GM23248 (cell line): ENCODE data around the gene C1RL. TPM values are rescaled to one million over a fixed set of nuclear protein-coding genes. Genes with fewer than 3 reads are reported as not detected.

Experiments used
- DNase-seq: peaks from one replicate; pipeline ENCODE4 v3.0.0-alpha.2; 2015
- H2AFZ ChIP-seq: fragments of 200-600 bp; sonication (generic); 2 replicates; pipeline ENCODE4 v1.6.1; 2016; ENCODE audit warnings: antibody characterized with exemption
- H3F3A ChIP-seq: fragments of 200-600 bp; sonication (generic); 2 replicates; pipeline ENCODE4 v1.6.1; 2016; ENCODE audit warnings: mild to moderate bottlenecking, antibody characterized with exemption, mixed run types; ENCODE audit not compliant: insufficient read depth
- H3K27ac ChIP-seq: fragments of 200-600 bp; sonication (generic); 2 replicates; pipeline ENCODE4 v1.5.1; 2016; ENCODE audit warnings: mild to moderate bottlenecking
- H3K27me3 ChIP-seq: fragments of 200-600 bp; sonication (generic); replicated peaks from 2 replicates; pipeline ENCODE4 v1.6.1; 2016; ENCODE audit warnings: mild to moderate bottlenecking; ENCODE audit not compliant: insufficient read depth
- H3K36me3 ChIP-seq: fragments of 200-600 bp; sonication (generic); 2 replicates; pipeline ENCODE4 v1.6.1; 2016; ENCODE audit warnings: low read depth, mild to moderate bottlenecking
- H3K4me1 ChIP-seq: fragments of 200-600 bp; sonication (generic); 2 replicates; pipeline ENCODE4 v1.6.1; 2016; ENCODE audit warnings: mild to moderate bottlenecking; ENCODE audit not compliant: insufficient read depth
- H3K4me2 ChIP-seq: fragments of 200-600 bp; sonication (generic); one replicate; pipeline ENCODE4 v1.6.1; 2016; ENCODE audit warnings: mild to moderate bottlenecking; ENCODE audit not compliant: unreplicated experiment
- H3K4me3 ChIP-seq: fragments of 200-600 bp; sonication (generic); 2 replicates; pipeline ENCODE4 v1.5.1; 2016; ENCODE audit warnings: mild to moderate bottlenecking
- H3K79me2 ChIP-seq: fragments of 200-600 bp; sonication (generic); 2 replicates; pipeline ENCODE4 v1.6.1; 2016; ENCODE audit warnings: mild to moderate bottlenecking; ENCODE audit not compliant: insufficient read depth
- H3K9ac ChIP-seq: fragments of 200-600 bp; sonication (generic); 2 replicates; pipeline ENCODE4 v1.6.1; 2016; ENCODE audit warnings: mild to moderate bottlenecking
- H3K9me2 ChIP-seq: fragments of 200-600 bp; sonication (generic); 2 replicates; pipeline ENCODE4 v1.6.1; 2016; ENCODE audit warnings: mixed run types, mild to moderate bottlenecking, moderate library complexity; ENCODE audit not compliant: insufficient read depth
- H3K9me3 ChIP-seq: fragments of 200-600 bp; sonication (generic); one replicate; pipeline ENCODE4 v1.6.1; 2017; ENCODE audit warnings: low read depth
- H4K20me1 ChIP-seq: fragments of 200-600 bp; sonication (generic); 2 replicates; pipeline ENCODE4 v1.6.0; 2016; ENCODE audit not compliant: insufficient read depth
- EZH2 ChIP-seq: fragments of 200-600 bp; sonication (generic); IDR thresholded peaks from 2 replicates; pipeline ENCODE4 v1.6.1; 2018; ENCODE audit warnings: antibody characterized with exemption, mild to moderate bottlenecking; ENCODE audit not compliant: insufficient read depth, poor library complexity, severe bottlenecking
- EZH2phosphoT487 ChIP-seq: fragments of 200-600 bp; sonication (generic); IDR thresholded peaks from 2 replicates; pipeline ENCODE4 v1.6.1; 2018; ENCODE audit warnings: antibody characterized with exemption, moderate library complexity, mild to moderate bottlenecking, low read depth; ENCODE audit not compliant: insufficient read depth
- WGBS, 2 experiments: methylation state at CpG; one replicate each; pipeline ENCODE4 v1.1.6; 2015 to 2017; ENCODE audit warnings: low lambda C conversion rate in 2 of 2, low coverage in 1 of 2; ENCODE audit errors: missing lambda C conversion rate in 2 of 2; 5-methylcytosine and 5-hydroxymethylcytosine counted together
- in situ Hi-C: fragments of 300-500 bp; cut with MboI; formaldehyde crosslinking; loops from 2 replicates; pipeline ENCODE4 v1.15.0; 2020
- polyA plus RNA-seq: library from polyadenylated mRNA; unstranded; fragments of >200 nt; fragmentation: Nextera tagmentation; extraction: Ambion mirVana; gene quantifications from 2 replicates; pipeline ENCODE4 v1.2.1, GENCODE V29; 2016
- total RNA-seq: library from RNA; depleted of rRNA; stranded (reverse); fragments of >200 nt; shearing (Covaris generic); gene quantifications from 2 replicates; pipeline ENCODE4 v1.2.3, GENCODE V29; 2014

The C1RL gene
- total and polyA plus RNA-seq, 2 experiments from 2014 or later: 14.3 to 22.2 TPM

- Histone ChIP-seq H3K4me3 (peak overlapping the region; percentile 75), H3K27me3 (no peaks in the 10 kb centered on the region), H3K27ac (no peak overlapping the region), H3F3A (peaks cover 25% of the 10 kb centered on the region), H3K9me3 (no peaks in the 10 kb centered on the region), H3K4me1 (peaks cover 22% of the 10 kb centered on the region), H4K20me1 (no peaks in the 10 kb centered on the region), H3K79me2 (no peaks in the 10 kb centered on the region), H3K4me2 (peak overlapping the region; percentile 85), H2AFZ (peak overlapping the region; percentile 75), H3K9ac (peak overlapping the region; percentile 67), H3K9me2 (no peaks in the 10 kb centered on the region), H3K36me3 (no peaks in the 10 kb centered on the region)
- WGBS, 2 experiments: 3 to 6% methylated on average over 7 to 10 of the region's 10 CpGs
- in situ Hi-C loops: no loop called here
- TF ChIP-seq EZH2 (no peak), EZH2phosphoT487 (no peak)
- DNase-seq: peak; percentile 43
Observed at GRCh38 chr12:7091660-7092228, 17.3 kb downstream of the C1RL start.

- no peak overlapping the region for H3K27ac ChIP-seq
- WGBS, 2 experiments: 35 to 40% methylated on average over 7 of the region's 7 CpGs
- no peaks in the 10 kb centered on the region for H3K79me2 ChIP-seq
- peaks cover 22% of the 10 kb centered on the region for H3K4me1 ChIP-seq
- no peaks in the 10 kb centered on the region for H4K20me1 ChIP-seq
- TF ChIP-seq EZH2 (no peak), EZH2phosphoT487 (no peak)
- H3K27me3 ChIP-seq: no peaks in the 10 kb centered on the region
- H3K9me3 ChIP-seq: no peaks in the 10 kb centered on the region
- in situ Hi-C loops: no loop called here
- peaks cover 25% of the 10 kb centered on the region for H3F3A ChIP-seq
- peak overlapping the region; percentile 67 for H3K9ac ChIP-seq
- no peak for DNase-seq
- H3K36me3 ChIP-seq: no peaks in the 10 kb centered on the region
- H2AFZ ChIP-seq: 0 out of 2 replicates have a peak overlapping the region, but pooled peaks have one; percentile 75
- H3K9me2 ChIP-seq: no peaks in the 10 kb centered on the region
- peak overlapping the region; percentile 85 for H3K4me2 ChIP-seq
- peak overlapping the region; percentile 75; the same call in 1 of the 2 replicates for H3K4me3 ChIP-seq
Observed at GRCh38 chr12:7091171-7091570, 17.8 kb downstream of the C1RL start.

DNA sequence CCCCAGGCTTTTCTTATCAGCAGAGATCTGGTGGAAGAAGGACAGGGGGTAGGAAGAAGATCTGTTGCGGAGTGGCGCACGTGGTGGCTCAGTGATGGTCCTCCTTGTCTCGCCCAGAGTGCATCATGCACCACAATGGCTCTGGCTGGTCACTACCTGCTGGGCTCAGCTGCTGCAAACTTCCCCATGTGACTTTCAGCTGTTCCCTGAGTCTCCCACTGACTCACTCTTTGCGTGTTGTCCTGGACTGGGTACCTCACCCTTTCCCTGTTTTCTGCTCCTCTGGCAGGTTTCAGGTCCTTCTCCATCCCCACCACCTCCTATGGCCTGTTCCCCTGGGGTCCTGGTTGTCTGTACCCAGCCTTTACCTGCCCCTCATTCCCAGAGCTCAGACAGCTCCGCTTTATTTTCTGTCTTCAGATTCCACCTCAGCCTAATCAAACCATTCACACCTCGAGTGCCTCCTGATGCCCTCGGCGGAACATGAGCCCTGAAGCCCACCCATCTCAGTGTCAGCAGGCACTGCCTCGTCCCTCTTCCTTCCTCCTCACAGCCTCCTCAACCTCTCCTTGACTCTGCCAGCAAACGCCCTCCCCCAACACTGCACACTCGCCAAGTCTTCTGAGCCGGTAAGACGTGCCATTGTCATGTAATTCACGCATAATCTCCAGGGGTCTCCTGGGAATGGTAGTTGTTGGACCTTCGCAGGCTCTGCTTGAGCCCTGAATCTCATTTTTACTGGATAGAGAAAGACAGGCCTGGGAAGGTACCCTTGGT is 18.6 kb downstream of the C1RL start:
- Histone ChIP-seq H3K4me3 (no peak overlapping the region), H4K20me1 (no peaks in the 10 kb centered on the region), H3K4me2 (no peak overlapping the region), H3K27ac (no peak overlapping the region), H3F3A (peaks cover 25% of the 10 kb centered on the region), H3K27me3 (no peaks in the 10 kb centered on the region), H3K9ac (no peak overlapping the region), H3K4me1 (peaks cover 22% of the 10 kb centered on the region), H3K9me3 (no peaks in the 10 kb centered on the region), H3K79me2 (no peaks in the 10 kb centered on the region), H3K9me2 (no peaks in the 10 kb centered on the region), H3K36me3 (no peaks in the 10 kb centered on the region), H2AFZ (no peak overlapping the region)
- DNase-seq: peak; percentile 59
- in situ Hi-C loops: no loop called here
- 66 to 69% methylated on average over 16 of the region's 16 CpGs for WGBS, 2 experiments
- TF ChIP-seq EZH2: no peak
- no peak for TF ChIP-seq EZH2phosphoT487

DNA sequence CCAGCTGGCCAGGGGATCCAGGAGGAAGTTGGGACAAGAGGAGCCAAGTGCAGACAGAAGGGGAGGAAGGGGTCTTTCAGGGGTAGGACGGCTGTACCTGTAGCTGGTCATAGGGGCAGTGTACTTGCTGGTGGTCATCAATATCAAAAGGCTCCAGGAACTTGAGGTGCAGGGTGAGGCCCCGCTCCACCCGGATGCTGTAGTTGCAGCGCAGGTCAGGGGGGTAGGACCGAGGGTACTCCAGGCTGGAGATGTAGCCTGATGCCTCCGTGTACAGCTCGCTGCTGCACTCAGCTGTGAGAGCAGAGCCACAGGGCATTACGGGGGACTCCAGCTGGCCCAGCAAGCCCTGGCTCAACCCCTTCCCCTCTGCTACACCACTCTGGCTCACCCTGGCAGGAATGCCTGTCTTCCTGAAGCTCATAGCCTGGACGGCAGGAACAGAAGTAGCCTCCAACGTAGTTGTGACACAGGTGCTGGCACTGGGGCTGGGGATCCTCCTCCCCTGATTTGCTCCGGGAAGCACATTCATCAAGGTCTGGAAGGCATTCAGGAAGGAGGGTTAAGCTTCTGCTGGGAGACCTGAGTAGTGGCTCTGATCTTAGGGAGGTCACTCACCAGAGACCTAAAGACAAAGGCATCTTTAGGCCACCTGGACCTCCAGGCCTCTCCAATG is 19.7 kb downstream of the C1RL start:
- H3K27me3 ChIP-seq: no peaks in the 10 kb centered on the region
- no peak overlapping the region for H3K4me3 ChIP-seq
- no peaks in the 10 kb centered on the region for H4K20me1 ChIP-seq
- no peaks in the 10 kb centered on the region for H3K9me3 ChIP-seq
- no peaks in the 10 kb centered on the region for H3K9me2 ChIP-seq
- H3K27ac ChIP-seq: no peak overlapping the region
- H3K4me1 ChIP-seq: peaks cover 17% of the 10 kb centered on the region
- H3K79me2 ChIP-seq: no peaks in the 10 kb centered on the region
- no peak overlapping the region for H3K4me2 ChIP-seq
- no peak for DNase-seq
- WGBS, 2 experiments: 71 to 75% methylated on average over 11 of the region's 11 CpGs
- no peak overlapping the region for H3K9ac ChIP-seq
- TF ChIP-seq EZH2phosphoT487 (no peak), EZH2 (no peak)
- H2AFZ ChIP-seq: no peak overlapping the region
- peaks cover 17% of the 10 kb centered on the region for H3F3A ChIP-seq
- in situ Hi-C loops: no loop called here
- no peaks in the 10 kb centered on the region; the same call in 1 of the 2 replicates for H3K36me3 ChIP-seq
